Measurements from ENCODE around the gene TMEM81. TPM values are rescaled to one million over a fixed set of nuclear protein-coding genes. Genes with fewer than 3 reads are reported as not detected.

Gene TMEM81
- polyA plus RNA-seq, 3 donors = 0.17 to 1.5 (median 0.36) TPM

- no peaks in the 10 kb centered on the region for H3K9me3 Mint-ChIP-seq
- H3K4me3 Mint-ChIP-seq = no peak overlapping the region
- DNase-seq = no peak
- no peaks in the 10 kb centered on the region for H3K27me3 ChIP-seq (ENCODE audit: control insufficient read depth in 2 of 2, insufficient read depth in 2 of 2, low read length in 2 of 2)
- no peaks in the 10 kb centered on the region for H3K4me1 Mint-ChIP-seq
- intact Hi-C loops (cut with micrococcal nuclease) = no loop called here
- H3K36me3 Mint-ChIP-seq = no peaks in the 10 kb centered on the region
- no peak overlapping the region for H3K4me2 ChIP-seq (replicated peaks; ENCODE audit: extremely low read depth, low read length, poor library complexity, severe bottlenecking)
- H3K4me3 ChIP-seq (replicated peaks in 1 of 3; ENCODE audit: low read depth in 2 of 3, low read length in 3 of 3) = no peak overlapping the region
- no peak for TF ChIP-seq CTCF (IDR thresholded peaks at IDR 0.05)
- H3K27me3 Mint-ChIP-seq (ENCODE audit: low read depth in 3 of 3) = peaks cover 0 to 3% (median 2%) of the 10 kb centered on the region in 3 donors
- H3K4me1 ChIP-seq (ENCODE audit: control insufficient read depth in 1 of 2, insufficient read depth in 2 of 2, low read length in 2 of 2) = no peaks in the 10 kb centered on the region
- no peaks in the 10 kb centered on the region for H3K79me2 ChIP-seq (ENCODE audit: insufficient read depth, low read length)
- H2AFZ ChIP-seq (ENCODE audit: insufficient read depth, low read depth, low read length, poor library complexity, severe bottlenecking) = no peak overlapping the region
- H3K36me3 ChIP-seq (replicated peaks in 1 of 2; ENCODE audit: control insufficient read depth in 1 of 2, insufficient read depth in 2 of 2, low read length in 2 of 2) = no peaks in the 10 kb centered on the region
- no peak overlapping the region for H3K27ac ChIP-seq (ENCODE audit: low read depth in 1 of 2, low read length in 2 of 2)
- H4K20me1 ChIP-seq (ENCODE audit: insufficient read depth, low read length) = no peaks in the 10 kb centered on the region
- H3K9ac ChIP-seq (ENCODE audit: insufficient read depth, low read length, poor library complexity, severe bottlenecking) = no peak overlapping the region
- WGBS (ENCODE audit: insufficient coverage) = 92% methylated on average over 2 of the region's 2 CpGs
- H3K9me3 ChIP-seq (replicated peaks in 1 of 2; ENCODE audit: control insufficient read depth in 1 of 2, insufficient read depth in 1 of 2, low read length in 2 of 2) = no peaks in the 10 kb centered on the region
- H3K27ac Mint-ChIP-seq = peak overlapping the region in 1 of 7 donors; percentile 43
These were observed 13.2 kb downstream of the TMEM81 start for GRCh38 chr1:205071028-205071409.

- H3K27ac Mint-ChIP-seq = peak overlapping the region in 1 of 7 donors; percentile 5
- intact Hi-C loops (cut with micrococcal nuclease) = no loop called here
These were observed 14.7 kb downstream of the TMEM81 start for GRCh38 chr1:205069371-205070125.

More at GRCh38 chr1:205069371-205070125, 14.7 kb downstream of the TMEM81 start:
- Mint-ChIP-seq H3K4me1 (no peaks in the 10 kb centered on the region), H3K9me3 (no peaks in the 10 kb centered on the region), H3K27me3 (ENCODE audit: low read depth in 3 of 3) (peaks cover 0 to 3% (median 0%) of the 10 kb centered on the region in 3 donors), H3K4me3 (no peak overlapping the region), H3K36me3 (no peaks in the 10 kb centered on the region)
- H4K20me1 ChIP-seq (ENCODE audit: insufficient read depth, low read length) = no peaks in the 10 kb centered on the region
- H3K4me2 ChIP-seq (replicated peaks; ENCODE audit: extremely low read depth, low read length, poor library complexity, severe bottlenecking) = no peak overlapping the region
- no peak overlapping the region for H3K9ac ChIP-seq (ENCODE audit: insufficient read depth, low read length, poor library complexity, severe bottlenecking)
- DNase-seq = no peak
- H3K79me2 ChIP-seq (ENCODE audit: insufficient read depth, low read length) = no peaks in the 10 kb centered on the region
- no peaks in the 10 kb centered on the region for H3K27me3 ChIP-seq (ENCODE audit: control insufficient read depth in 2 of 2, insufficient read depth in 2 of 2, low read length in 2 of 2)
- no peak overlapping the region for H3K27ac ChIP-seq (ENCODE audit: low read depth in 1 of 2, low read length in 2 of 2)
- H3K36me3 ChIP-seq (replicated peaks in 1 of 2; ENCODE audit: control insufficient read depth in 1 of 2, insufficient read depth in 2 of 2, low read length in 2 of 2) = no peaks in the 10 kb centered on the region
- no peaks in the 10 kb centered on the region for H3K9me3 ChIP-seq (replicated peaks in 1 of 2; ENCODE audit: control insufficient read depth in 1 of 2, insufficient read depth in 1 of 2, low read length in 2 of 2)
- TF ChIP-seq CTCF (IDR thresholded peaks at IDR 0.05) = no peak
- no peak overlapping the region for H3K4me3 ChIP-seq (replicated peaks in 1 of 3; ENCODE audit: low read depth in 2 of 3, low read length in 3 of 3)
- WGBS (ENCODE audit: insufficient coverage) = 89% methylated on average over 31 of the region's 42 CpGs
- no peaks in the 10 kb centered on the region for H3K4me1 ChIP-seq (ENCODE audit: control insufficient read depth in 1 of 2, insufficient read depth in 2 of 2, low read length in 2 of 2)
- H2AFZ ChIP-seq (ENCODE audit: insufficient read depth, low read depth, low read length, poor library complexity, severe bottlenecking) = no peak overlapping the region

Measured in CD14-positive monocyte (primary cell).